ENCODE results near the gene USH1C. TPM values are rescaled to one million over a fixed set of nuclear protein-coding genes. Genes with fewer than 3 reads are reported as not detected.

The USH1C gene
- polyA plus RNA-seq, 3 donors: not detected

GRCh38 chr11:17460406-17460805 lies 83.8 kb downstream of the USH1C start:
- Mint-ChIP-seq H3K36me3 (no peaks in the 10 kb centered on the region), H3K4me1 (peaks cover 6% of the 10 kb centered on the region), H3K27me3 (ENCODE audit: low read depth in 3 of 3) (peaks cover 0 to 3% (median 3%) of the 10 kb centered on the region in 3 donors), H3K4me3 (no peak overlapping the region), H3K27ac (no peak overlapping the region), H3K9me3 (no peaks in the 10 kb centered on the region)
- intact Hi-C loops (cut with micrococcal nuclease): no loop called here
- Histone ChIP-seq H3K27me3 (ENCODE audit: control insufficient read depth in 2 of 2, insufficient read depth in 2 of 2, low read length in 2 of 2) (no peaks in the 10 kb centered on the region), H3K4me3 (replicated peaks in 1 of 3; ENCODE audit: low read depth in 2 of 3, low read length in 3 of 3) (no peak overlapping the region), H4K20me1 (ENCODE audit: insufficient read depth, low read length) (no peaks in the 10 kb centered on the region), H3K9ac (ENCODE audit: insufficient read depth, low read length, poor library complexity, severe bottlenecking) (no peak overlapping the region), H3K36me3 (replicated peaks in 1 of 2; ENCODE audit: control insufficient read depth in 1 of 2, insufficient read depth in 2 of 2, low read length in 2 of 2) (no peaks in the 10 kb centered on the region), H3K27ac (ENCODE audit: low read depth in 1 of 2, low read length in 2 of 2) (no peak overlapping the region), H2AFZ (ENCODE audit: insufficient read depth, low read depth, low read length, poor library complexity, severe bottlenecking) (no peak overlapping the region), H3K9me3 (replicated peaks in 1 of 2; ENCODE audit: control insufficient read depth in 1 of 2, insufficient read depth in 1 of 2, low read length in 2 of 2) (no peaks in the 10 kb centered on the region), H3K4me1 (ENCODE audit: control insufficient read depth in 1 of 2, insufficient read depth in 2 of 2, low read length in 2 of 2) (no peaks in the 10 kb centered on the region), H3K79me2 (ENCODE audit: insufficient read depth, low read length) (no peaks in the 10 kb centered on the region), H3K4me2 (replicated peaks; ENCODE audit: extremely low read depth, low read length, poor library complexity, severe bottlenecking) (no peak overlapping the region)
- no peak for DNase-seq
- no peak for TF ChIP-seq CTCF (IDR thresholded peaks at IDR 0.05)
- WGBS (ENCODE audit: insufficient coverage): 98% methylated on average over 12 of the region's 12 CpGs

GRCh38 chr11:17459236-17459896 lies 84.8 kb downstream of the USH1C start:
- Histone ChIP-seq H3K4me3 (replicated peaks in 1 of 3; ENCODE audit: low read depth in 2 of 3, low read length in 3 of 3) (no peak overlapping the region), H3K79me2 (ENCODE audit: insufficient read depth, low read length) (no peaks in the 10 kb centered on the region), H3K4me2 (replicated peaks; ENCODE audit: extremely low read depth, low read length, poor library complexity, severe bottlenecking) (no peak overlapping the region), H3K9ac (ENCODE audit: insufficient read depth, low read length, poor library complexity, severe bottlenecking) (no peak overlapping the region), H3K27me3 (ENCODE audit: control insufficient read depth in 2 of 2, insufficient read depth in 2 of 2, low read length in 2 of 2) (no peaks in the 10 kb centered on the region), H3K4me1 (ENCODE audit: control insufficient read depth in 1 of 2, insufficient read depth in 2 of 2, low read length in 2 of 2) (no peaks in the 10 kb centered on the region), H2AFZ (ENCODE audit: insufficient read depth, low read depth, low read length, poor library complexity, severe bottlenecking) (no peak overlapping the region), H3K27ac (ENCODE audit: low read depth in 1 of 2, low read length in 2 of 2) (no peak overlapping the region), H4K20me1 (ENCODE audit: insufficient read depth, low read length) (no peaks in the 10 kb centered on the region), H3K36me3 (replicated peaks in 1 of 2; ENCODE audit: control insufficient read depth in 1 of 2, insufficient read depth in 2 of 2, low read length in 2 of 2) (no peaks in the 10 kb centered on the region), H3K9me3 (replicated peaks in 1 of 2; ENCODE audit: control insufficient read depth in 1 of 2, insufficient read depth in 1 of 2, low read length in 2 of 2) (no peaks in the 10 kb centered on the region)
- Mint-ChIP-seq H3K9me3 (no peaks in the 10 kb centered on the region), H3K4me3 (no peak overlapping the region), H3K36me3 (no peaks in the 10 kb centered on the region), H3K27me3 (ENCODE audit: low read depth in 3 of 3) (peaks cover 0 to 3% (median 3%) of the 10 kb centered on the region in 3 donors), H3K4me1 (peaks cover 6% of the 10 kb centered on the region), H3K27ac (no peak overlapping the region)
- DNase-seq: no peak
- intact Hi-C loops (cut with micrococcal nuclease): no loop called here
- no peak for TF ChIP-seq CTCF (IDR thresholded peaks at IDR 0.05)
- WGBS (ENCODE audit: insufficient coverage): 70% methylated on average over 5 of the region's 9 CpGs

All from CD14-positive monocyte (primary cell).